NAMALWA (cell line): ENCODE measurements around the gene XRCC5.

Experiments
- DNase-seq: peaks from one replicate; pipeline ENCODE4 v3.0.0-alpha.2; 2015; ENCODE audit warnings: low spot score

Gene XRCC5

GRCh38 chr2:216159646-216160045 is 50.5 kb downstream of the XRCC5 start:
- DNase-seq = no peak

GRCh38 chr2:216160786-216161185 is 51.6 kb downstream of the XRCC5 start:
- no peak for DNase-seq

- no peak for DNase-seq
Measured at GRCh38 chr2:216161967-216162366, 52.8 kb downstream of the XRCC5 start.

DNA sequence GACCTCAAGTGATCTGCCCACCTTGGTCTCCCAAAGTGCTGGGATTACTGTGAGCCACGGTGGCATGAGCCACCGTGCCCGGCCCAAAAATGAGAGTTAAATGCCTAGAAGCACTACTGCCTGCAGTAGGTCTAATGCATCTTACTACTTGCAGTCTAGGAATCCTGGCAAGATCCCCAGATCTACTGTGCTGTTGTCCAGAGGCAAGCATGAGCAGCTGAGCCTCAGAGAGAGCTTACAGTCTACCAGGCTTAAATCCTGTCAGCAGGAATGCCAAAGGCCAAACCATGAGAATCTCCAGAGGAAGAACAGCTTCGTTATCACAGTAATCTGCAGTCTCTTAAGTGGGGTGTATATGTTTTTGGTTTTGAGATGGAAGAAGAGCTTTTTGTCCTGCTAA is 54.4 kb downstream of the XRCC5 start:
- DNase-seq = no peak

GRCh38 chr2:216164087-216164486 is 54.9 kb downstream of the XRCC5 start:
- no peak for DNase-seq

DNA sequence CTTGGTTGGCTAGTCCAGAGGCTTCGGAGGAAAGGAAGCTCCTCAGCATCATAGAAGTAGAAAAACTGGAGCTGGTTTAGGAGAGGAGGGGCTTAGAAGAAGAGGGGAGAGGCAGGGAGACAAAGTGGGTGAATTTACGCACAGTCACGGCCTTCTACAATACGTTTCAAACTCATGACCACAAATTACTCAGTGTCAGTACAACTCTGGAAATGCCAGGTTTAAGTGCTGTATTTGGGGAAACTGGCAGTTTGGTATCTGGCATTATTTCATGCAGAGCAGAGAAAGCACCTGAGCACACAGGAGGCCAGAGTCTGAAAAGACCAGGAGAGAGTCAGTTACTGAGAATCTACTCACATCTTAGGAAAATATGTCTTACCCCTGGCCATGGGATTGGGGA is 55.4 kb downstream of the XRCC5 start:
- DNase-seq = no peak

GRCh38 chr2:216165711-216166110 is 56.6 kb downstream of the XRCC5 start:
- no peak for DNase-seq

- no peak for DNase-seq
Measured at GRCh38 chr2:216169087-216169486, 59.9 kb downstream of the XRCC5 start.

DNA sequence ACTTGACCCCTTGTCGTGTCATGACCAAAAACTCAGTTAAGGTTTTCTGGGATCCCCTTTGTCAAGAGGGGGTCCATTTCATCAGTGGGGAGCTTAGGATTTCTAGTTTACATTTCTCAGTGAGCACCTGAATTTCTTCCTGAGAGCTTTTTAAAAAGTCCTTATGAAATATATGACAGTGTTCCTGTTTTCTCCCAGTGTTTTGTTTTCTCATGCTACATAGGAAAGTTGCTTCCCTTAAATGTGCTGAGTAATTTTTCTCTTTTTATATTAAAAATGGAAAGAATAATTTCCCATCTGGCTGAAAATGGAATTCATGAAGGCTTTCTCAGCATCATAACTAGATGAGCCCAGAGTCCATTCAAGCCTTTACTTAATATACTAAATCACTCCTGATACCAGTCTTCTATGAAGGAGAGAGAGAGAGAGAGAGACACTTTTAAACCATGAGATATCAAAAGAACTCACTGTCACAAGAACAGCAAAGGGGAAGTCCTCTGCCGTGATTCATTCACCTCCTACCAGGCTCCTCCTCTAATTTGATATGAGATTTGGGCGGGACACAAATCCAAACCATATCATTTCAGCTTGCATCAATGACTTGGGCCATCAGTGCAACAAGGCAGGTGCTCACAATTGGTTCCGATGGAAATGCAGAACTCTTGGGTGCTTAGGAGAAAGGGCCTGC is 61.1 kb downstream of the XRCC5 start:
- no peak for DNase-seq

- no peak for DNase-seq
Measured at GRCh38 chr2:216171011-216171410, 61.9 kb downstream of the XRCC5 start.

DNA sequence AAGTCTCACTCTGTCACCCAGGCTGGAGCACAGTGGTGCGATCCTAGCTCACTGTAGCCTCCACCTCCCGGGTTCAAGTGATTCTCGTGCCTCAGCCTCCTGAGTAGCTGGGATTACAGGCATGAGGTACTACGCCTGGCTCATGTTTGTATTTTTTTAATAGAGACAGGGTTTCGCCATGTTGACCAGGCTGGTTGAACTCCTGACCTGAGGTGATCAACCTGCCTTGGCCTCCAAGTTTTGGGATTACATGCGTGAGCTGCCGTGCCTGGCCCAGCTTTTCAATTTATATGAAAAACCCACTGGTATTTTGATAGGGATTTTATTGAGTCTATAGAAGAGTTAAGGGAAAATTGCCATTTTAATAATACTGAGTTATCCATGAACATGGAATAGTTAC is 63.3 kb downstream of the XRCC5 start:
- no peak for DNase-seq

- DNase-seq = no peak
Measured at GRCh38 chr2:216179015-216179414, 69.9 kb downstream of the XRCC5 start.

DNA sequence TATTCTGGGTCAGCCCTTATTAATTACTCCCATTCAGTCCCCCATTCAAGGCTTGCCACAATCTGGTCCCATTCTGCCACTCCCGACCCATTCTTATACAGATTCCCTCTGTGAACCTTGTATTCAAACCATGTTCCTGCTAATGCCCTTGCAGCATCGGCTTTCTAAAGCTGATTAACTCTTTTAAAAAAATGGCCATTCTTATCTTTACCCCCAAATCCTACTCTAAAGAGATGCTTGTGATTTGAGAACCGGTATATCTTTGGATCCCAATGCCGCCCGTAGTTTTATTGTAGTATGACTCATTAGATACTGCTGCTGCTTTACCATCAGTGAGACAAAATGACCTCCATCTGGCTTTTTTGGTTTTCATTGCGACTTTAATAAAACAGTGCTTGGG is 72.2 kb downstream of the XRCC5 start:
- no peak for DNase-seq

DNA sequence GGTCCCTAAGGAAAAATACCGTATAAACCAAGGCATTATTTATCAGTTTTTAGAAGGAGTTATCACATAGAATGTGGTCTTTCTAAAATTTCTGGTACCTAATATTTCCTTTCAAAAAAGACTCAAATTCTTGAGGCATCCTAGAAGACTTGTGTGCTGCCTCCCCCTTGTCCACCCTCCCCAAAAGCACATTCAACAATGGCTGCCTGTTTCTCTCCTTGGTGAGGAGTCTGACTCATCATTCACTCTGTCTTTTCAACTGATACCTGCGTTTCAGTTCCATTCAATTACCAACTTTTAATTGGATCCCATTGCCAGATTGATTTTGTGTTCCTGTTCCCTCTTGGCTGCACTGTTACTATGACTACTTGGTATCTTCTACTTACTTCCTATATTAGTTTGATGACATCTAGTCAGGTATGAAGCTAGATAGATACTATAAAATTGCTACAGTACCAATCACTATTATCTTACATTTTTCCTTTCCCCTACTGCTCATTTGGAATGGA is 72.9 kb downstream of the XRCC5 start:
- DNase-seq = no peak

DNA sequence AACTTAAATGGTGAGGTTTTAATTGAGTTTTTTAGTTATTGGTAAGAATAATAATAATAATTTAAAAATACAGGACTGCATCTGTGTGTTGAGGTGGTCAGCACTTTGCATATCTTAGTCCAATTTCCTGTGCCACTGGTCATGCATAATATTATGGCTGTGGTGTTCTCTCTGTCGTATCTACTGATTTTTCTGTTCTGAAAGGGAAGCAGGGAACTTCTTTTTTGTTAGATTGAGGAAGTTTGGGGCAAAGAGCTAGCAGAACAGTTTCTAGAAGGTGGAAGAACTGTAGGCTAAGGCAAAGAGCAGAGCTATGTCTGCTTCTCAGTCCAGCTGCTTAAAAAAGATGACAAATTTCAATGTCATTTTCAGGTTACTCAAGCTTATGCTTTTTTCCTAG is 74.3 kb downstream of the XRCC5 start:
- peak; percentile 18 for DNase-seq

- no peak for DNase-seq
Measured at GRCh38 chr2:216188559-216188850, 79.4 kb downstream of the XRCC5 start.

GRCh38 chr2:216188956-216189355 is 79.8 kb downstream of the XRCC5 start:
- DNase-seq = no peak

GRCh38 chr2:216189410-216189809 is 80.3 kb downstream of the XRCC5 start:
- no peak for DNase-seq

DNA sequence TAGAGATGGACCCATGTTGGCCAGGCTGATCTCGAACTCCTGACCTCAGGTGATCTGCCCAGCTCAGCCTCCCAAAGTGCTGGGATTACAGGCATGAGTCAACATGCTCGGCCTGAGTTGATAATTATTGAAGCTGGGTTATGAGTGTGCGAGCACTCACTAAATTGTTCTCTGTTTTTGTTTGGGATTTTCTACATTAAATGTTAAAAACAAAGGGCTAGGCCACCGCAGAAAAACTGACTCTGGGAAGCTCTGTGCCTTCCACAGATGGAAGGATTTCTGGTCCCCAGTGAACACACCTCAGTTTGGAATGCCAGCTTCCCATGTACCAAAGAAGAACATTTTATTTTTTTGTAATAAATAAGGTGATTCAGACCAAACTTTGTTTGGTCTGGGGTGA is 83.0 kb downstream of the XRCC5 start:
- DNase-seq = no peak

GRCh38 chr2:216192931-216193330 is 83.8 kb downstream of the XRCC5 start:
- no peak for DNase-seq

- no peak for DNase-seq
Measured at GRCh38 chr2:216194013-216194412, 84.9 kb downstream of the XRCC5 start.

- no peak for DNase-seq
Measured at GRCh38 chr2:216194561-216194960, 85.4 kb downstream of the XRCC5 start.

GRCh38 chr2:216195565-216196029 is 86.4 kb downstream of the XRCC5 start:
- DNase-seq = no peak

DNA sequence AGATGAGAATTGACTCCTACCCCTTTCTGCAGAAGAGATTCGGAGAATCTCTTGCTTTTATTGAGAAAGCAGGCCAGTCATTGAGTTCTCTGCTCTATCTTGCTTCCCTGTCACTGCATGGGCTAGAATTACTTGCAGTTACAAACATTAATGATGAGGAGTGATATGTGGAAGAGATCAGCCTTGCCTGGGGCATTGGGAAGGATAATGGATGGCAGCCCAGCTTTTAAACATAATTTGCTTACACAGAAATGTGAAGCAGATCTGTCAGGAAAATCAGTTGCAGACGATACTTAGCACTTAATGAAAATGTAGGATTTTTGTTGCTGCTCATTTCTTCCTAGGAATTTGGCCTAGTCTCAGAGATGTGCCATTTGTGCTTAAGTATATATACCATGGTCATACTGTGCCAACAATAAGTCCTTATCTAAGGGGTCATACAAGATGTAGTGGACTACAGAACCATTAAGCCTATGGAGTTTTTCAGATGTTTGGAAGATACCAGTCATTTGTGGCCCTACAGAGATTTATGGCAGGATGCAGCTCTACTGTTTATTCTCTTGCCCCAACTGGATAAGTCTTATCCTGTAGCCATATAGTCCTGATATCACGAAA is 92.7 kb downstream of the XRCC5 start:
- no peak for DNase-seq
